ENCODE measurements around the gene POLR1A. TPM values are rescaled to one million over a fixed set of nuclear protein-coding genes. Genes with fewer than 3 reads are reported as not detected.

POLR1A gene
- polyA plus RNA-seq, 12 donors = 15.0 to 21.0 (median 18.1) TPM; not detected in 1

DNA sequence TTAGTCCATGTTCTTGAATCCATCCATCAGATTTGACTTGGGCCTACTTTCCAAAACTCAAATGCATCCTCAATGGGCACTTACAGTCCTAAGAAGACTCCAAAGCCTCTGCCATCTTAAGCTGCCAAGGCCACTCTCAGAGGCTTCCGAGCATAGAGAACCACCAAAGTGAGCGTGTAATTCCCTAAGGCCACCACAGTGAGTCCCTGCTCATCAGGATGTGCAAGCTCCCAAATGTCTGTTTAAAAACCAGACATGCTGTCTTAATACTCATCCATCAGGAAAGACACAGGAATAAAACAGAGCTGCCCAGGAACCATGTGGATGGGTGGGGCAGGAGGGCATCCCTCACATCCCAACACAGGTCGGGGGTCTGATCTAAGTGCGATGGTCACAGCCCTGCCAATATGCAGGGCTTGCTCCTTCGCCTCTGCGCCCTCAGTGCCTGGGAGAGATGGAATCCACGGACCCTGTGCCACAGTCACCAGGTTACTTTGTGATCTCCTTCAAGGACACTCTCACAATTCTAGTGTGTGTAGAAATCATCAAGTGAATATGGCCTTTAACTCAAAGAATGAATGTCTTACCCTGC is 80.4 kb downstream of the POLR1A start:
- no peak for DNase-seq

DNA sequence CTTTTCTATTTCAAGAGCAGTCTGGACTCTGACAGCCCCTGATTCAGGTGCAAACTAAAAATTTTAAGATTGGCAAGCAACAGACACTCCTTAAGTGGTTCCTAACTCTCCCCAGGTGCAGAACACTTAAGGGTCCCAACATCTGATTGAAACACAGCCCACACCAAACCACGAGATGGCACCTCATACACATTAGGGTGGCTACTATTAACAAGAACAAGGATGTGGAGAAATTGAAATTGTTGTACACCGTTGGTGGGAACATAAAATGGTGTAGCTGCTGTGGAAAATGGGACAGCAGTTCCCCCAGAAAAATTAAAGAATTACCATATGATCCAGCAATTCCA is 82.3 kb downstream of the POLR1A start:
- DNase-seq = no peak

DNA sequence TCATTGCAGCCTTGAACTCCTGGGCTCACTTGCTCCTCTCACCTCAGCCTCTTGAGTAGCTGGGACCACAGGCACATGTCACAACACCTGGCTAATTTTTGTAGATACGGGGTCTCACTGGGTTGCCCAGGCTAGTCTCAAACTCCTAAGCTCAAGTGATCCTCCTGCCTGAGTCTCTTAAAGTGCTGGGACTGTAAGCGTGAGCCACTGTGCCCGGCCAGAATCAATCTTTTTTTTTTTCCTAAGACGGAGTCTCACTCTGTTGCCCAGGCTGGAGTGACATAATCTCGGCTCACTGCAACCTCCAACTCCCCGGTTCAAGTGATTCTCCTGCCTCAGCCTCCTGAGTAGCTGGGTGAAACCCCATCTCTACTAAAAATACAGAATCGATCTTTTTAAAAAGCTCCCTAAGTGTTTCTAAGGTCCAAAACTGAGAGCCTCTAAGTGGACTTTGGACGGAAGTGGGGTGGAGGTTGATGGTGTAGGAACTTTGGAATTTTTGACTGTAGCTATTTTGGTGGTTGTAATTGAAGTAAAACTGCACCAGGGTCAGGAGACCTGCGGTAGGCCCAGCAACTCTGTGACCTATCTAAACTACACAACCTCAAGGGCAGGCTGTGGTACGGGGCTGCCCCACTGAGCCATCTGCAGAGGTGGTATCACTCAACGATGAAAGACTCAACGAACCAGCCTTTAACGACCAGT is 82.9 kb downstream of the POLR1A start:
- no peak for DNase-seq

DNA sequence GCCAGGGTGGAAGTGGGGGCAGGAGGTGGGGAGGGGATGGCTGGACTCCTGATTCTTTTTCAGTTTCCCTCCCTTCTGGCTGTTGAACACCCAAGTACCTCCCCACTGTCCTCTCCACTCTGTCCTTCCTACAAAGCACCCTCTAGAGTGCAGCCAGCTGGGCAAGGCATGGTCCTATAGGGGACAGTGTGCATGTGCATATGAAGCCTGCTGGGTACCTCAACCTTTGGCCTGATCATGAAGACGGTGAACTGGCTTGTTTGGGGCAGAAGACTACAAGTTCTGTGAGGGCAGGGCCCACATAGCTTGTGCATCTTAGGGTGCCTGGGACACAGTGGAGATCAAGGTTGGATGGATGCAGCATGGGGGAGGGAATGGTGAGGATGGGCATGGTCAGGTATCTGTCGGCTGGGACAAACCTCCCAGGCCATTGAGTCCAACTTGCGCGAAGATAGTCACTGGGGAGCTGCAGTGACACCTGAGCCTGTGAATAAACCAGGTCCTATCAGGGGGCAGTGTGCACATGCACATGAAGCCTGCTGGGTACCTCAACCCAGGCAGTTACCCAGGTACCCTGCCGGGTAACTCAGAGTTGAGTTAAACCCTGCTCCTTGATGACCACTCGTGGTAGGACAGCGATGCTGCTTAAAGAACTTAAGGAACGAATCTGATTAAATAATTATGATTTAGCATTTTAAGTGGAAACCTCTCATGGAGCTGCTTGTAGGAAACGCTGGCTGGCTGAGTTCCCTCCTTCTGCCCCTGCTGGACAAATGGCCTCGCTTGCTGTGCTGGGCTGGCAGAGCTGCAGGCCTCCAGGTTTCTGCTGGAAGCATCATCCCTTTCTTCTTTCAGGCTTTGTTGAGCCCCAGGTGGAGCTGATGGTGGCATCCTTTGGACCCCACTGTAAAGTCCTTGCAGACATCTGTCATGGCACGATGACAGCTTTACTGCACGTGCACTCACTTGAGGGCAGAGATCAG is 84.0 kb downstream of the POLR1A start:
- no peak for DNase-seq

DNA sequence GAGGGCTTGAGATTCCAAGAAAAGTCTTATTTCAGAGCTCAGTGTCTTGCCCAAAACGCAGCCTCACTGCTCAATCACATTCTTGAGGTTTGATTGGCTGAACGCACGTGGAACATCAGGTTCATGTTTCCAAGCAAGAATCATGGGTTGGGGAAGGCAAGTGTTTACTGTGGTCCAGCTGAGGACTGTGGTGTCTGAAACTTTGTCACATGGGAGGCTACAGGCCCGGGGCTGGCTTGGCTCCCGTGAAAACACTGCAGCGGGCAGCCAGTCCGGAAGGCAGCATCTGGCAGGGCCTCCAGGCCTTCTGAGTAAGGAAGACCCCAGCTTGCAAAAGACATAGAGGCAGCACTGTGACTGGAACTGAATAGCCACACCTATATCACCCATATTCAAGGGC is 84.7 kb downstream of the POLR1A start:
- DNase-seq = no peak

DNA sequence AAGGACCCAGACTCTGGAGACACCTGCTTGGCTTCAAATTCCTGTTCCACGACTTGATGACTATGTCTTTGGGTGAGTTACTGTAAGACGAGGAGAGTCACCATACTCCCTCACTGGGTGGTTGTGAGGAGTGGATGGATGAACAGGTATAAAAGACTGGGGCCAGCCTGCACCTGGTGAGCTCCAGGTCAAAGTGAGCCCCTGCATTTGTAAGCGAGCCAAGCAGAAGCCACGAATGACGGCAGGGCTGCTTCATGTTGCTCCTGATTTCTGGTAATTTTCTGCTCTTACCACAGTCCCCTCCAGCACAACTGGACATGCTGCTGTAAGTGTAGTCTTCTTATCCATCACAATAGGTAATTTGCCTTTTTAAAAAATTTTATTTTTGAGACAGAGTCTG is 86.6 kb downstream of the POLR1A start:
- no peak for DNase-seq

DNA sequence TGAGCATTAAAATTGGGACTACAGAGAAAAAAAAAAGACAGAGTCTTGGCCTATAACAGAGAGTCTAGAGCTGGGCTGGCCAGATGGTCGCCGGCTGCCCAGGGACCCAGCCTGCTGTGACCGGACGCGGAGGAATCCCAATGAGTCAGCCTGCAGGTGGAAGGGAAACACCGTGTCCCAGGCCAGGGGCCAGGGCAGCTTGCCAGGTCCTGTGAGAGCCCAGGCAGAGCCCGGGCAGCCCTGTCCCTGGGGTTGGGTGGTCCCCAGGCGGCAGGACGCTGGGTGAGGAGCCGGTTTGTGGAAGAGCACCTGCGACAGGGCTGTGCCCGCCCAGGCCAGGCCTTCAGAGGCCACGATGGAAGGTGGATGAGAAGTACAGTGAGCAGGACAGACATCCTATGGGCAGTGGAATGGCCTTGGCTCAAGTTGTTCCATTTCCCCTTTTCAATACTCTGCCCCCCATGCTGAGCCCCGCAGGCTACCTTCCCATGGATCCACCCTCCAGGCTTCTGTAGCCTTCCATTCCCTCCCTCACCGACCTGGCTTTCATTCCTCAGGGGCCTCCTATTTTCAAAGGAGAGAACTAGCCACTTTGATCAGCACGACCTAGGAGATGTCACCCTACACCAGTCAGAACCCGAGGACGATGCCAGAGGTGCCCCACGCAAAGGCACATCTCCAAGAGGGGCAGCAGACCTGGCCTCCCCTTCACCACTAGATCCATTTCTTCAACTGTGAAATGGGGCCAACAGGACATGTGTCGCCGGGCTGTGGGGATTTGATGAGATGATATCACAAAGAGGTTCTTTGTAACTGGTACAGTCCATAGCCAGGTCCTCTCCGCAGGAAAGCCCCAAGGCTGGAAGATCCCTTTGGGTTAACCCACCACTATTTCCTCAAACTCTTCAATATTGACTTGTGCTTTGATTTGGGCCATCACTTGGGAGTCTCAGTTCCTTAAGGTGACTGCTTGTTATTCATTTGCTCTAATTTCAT is 87.5 kb downstream of the POLR1A start:
- no peak for DNase-seq

DNA sequence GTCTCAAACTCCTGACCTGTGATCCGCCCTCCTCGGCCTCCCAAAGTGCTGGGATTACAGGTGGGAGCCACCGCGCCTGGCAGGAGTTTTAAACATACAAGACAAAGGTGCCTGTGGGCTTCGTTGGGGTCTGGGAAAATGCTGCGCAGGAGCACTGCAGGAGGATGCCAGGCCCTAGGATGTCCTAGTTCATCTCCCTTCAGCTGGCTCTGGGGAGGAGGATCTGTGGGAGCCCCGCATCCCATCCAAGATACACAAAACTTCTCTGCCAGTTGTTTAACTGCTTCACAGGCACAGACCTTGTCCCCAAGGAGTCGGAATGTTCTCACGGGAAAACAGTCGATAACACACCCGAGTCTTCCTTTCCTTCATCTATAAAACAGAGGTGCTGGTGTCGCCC is 89.1 kb downstream of the POLR1A start:
- no peak for DNase-seq

DNA sequence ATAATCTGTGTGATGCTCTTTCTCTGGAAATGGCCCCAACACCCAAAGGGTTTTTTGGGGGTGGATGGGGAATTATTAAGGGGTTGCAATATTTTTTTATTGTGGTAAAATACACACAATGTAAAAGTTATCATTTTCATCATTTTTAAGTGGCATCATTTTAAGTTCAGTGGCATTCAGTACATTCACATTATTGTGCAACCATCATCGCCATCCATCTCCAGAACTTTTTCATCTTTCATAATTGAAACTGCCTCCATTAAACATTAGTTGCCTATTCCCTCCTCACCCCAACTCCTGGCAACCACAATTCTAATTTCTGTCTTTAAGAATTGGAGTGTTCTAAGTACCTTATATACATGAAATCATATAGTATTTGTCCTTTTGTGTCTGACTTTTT is 90.0 kb downstream of the POLR1A start:
- no peak for DNase-seq

DNA sequence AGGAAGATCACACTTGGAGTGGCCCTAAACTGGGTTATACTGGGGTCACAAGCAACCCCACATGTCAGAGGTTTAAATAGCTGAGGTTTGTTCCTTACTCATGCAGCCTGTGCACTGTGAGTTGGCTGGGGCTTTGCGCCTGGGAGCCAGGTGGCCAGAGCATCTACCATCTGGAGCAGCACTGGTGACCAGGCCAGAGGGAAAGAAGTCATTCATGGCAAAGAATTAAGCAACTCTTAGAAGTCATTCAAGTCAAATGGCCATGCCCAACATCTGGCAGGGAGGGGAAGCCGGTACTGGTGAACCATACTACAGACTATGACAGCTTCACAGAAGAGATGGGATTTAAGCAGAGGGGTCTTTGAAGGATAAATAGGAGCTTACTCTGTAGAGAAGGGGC is 90.7 kb downstream of the POLR1A start:
- DNase-seq = no peak

DNA sequence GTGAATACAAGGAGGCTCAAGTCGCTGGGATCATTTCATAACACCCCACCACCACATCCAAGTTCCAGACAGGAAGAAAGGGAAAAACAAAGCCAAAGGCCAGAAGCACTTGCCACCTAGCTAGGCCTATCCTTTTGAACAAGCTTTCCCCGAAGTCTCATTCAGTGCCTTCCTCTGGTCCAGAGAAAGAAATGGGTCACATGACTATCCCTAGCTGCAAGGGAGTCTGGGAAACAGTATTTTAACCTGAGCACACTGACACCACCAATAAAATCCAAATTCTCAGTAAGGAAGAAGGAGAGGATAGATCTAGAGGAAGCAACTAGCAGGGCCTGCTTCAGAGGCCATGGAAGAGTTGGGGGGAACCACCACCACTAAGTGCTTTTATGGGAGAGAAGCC is 91.2 kb downstream of the POLR1A start:
- no peak for DNase-seq

DNA sequence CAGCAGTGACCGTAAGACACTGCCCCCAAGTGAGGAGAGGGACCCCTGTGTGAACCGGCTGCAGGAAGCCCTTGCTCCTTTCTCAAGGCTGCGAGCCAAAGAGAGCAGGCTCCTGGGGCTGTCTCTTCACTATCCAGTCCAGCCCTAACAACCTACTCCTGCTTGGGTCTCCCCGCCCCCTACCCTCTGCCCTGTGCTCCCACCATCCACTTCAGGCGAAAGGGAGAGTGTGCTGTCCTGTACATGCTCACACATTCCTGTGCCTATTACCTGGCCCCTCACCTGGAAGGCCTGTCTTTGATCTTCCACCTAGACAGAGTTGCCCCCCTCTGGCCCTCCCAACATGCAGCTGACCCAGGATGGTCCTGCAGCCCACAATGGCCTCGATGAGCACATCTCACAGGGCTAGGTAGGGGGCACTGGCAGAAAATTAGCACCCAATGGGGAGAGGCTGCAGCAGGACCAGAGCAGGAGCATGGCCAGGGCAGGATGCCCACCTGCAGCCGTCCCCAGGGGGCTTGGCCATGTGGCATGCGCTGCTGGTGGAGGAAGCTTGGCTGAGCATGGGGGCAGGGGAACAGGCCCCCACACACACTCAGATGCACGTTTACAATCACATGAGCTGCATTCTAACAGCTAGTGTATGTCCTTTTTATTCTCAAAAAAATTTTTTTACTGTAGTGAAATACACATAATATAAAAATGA is 93.5 kb downstream of the POLR1A start:
- no peak for DNase-seq

DNA sequence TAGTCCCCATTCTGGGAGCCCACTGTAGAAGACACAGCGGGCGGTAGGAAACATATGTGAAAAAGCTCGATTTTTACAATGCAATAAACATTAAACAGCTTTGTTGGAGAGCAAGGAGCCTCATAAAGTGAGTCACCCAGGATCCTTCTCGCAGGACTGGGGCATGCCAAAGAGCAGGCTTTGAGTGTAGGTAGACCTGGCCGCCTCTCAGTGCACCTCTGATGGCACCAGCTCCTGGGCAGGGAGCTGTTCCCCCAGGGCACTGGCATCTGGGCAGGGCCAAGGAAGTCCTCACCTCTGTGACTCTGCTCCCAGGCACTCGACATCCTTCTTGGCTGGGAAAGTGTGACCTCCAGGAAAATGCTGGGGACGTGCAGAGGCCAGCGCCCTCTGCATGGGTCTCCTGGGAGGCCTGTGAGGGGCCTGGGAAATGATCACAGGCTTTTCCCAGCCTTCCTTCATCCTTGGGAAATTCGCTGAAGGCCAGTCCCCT is 94.2 kb downstream of the POLR1A start:
- no peak for DNase-seq

DNA sequence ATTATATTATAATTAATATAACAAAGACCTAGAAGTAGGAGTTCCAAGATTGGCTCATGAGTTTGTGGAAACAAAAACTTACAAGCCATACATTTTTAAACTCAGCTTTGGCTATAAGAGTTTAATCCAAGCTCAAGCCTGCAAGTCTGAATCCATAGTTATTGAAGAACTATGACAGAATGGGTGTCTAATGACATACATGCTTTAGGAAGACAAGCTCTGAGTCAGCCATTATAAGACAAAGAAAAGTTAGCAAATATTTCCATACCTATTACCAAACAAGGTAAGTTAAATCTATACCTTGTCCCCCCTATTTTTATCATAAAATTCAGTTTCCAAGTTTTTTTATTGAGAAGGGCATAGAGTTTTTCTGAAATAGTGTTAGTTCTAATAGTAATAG is 95.6 kb downstream of the POLR1A start:
- no peak for DNase-seq

DNA sequence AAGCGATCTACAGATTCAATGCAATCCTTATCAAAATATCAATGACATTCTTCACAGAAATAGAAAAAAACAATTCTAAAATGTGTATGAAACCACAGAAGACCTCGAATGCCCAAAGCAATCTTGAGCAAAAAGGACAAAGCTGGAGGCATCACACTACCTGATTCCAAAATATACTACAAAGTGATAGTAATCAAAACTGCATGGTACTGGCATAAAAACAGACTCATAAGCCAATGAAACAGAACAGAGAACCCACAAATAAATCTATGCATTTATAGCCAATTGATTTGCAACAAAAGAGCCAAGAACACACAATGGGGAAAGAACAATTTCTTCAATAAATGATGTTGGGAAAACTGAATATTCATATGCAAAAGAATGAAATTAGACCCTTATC is 99.2 kb downstream of the POLR1A start:
- DNase-seq = no peak

DNA sequence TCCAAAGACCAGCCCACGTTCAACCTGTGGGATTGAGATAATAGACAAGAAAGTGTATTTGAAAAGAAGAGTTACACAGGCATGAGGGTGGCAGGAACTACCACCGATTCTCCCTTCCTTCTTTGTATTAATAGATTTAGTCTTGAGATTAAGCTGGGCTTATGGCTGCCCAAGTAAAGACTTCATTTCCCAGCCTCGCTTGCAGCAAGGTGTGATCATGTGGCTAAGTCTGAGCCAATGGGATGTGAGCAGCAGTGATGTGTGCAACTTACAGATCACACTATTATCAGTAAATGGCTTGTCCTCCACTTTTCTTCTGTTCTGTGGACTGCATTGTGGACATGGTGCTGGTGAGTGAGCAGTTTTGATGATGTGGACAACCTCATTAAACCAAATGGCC is 101.7 kb downstream of the POLR1A start:
- no peak for DNase-seq

DNA sequence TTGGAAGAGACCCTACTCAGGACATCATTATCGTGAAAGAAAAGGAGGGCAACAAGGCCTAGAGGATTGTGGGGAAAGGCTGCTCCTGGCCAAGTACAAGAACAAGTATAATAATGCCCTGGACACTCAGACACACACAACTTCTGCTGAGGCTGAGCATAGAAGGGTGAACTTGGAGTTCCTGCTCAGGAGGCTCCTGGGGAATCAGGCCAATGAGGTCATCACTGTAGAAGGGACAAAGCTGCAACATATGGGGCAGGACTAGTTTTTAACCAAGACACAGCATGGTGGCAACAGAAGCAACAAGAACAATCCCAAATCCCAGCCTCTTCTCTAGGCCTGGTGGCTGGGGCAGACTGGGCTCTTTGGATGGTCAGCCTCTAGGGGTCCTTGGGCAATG is 102.6 kb downstream of the POLR1A start:
- no peak for DNase-seq

DNA sequence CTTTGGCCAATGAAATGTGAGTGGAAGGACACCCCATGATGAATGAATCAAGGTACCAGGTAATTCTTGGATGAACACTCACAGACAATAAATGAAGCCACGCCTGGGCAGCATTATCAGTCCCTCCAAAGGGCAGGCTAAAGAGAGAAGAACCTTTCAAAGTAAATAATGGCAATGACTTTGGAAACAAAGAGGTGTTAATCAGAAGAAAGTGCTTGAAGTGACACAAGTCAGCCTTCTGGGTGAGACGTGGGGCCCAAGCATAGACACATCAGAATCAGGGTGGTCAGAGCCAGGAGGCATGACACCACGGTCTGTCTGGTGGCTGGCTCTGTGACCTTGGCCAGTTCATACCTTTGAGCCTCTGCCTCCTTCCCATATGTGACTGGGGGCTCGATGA is 103.3 kb downstream of the POLR1A start:
- DNase-seq = no peak

DNA sequence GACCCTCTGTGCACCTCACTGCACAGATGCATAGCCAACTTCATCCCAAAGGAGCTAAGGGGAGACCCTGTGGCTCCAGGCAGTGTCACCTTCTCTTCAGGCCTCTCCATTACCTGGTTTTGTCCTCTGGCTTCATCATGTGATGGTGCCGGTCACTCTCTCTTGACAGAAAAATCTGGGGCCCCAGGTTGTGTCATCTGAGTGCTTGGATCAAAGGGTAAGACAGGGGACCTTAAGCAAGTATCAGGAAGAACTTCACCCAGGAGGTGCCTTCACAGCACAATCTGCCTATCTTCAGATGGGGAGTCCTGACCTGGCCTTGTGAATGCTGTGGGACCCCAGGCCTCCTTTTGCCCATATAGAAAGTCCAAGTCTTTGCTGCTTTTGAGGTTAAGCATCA is 104.4 kb downstream of the POLR1A start:
- DNase-seq = no peak

DNA sequence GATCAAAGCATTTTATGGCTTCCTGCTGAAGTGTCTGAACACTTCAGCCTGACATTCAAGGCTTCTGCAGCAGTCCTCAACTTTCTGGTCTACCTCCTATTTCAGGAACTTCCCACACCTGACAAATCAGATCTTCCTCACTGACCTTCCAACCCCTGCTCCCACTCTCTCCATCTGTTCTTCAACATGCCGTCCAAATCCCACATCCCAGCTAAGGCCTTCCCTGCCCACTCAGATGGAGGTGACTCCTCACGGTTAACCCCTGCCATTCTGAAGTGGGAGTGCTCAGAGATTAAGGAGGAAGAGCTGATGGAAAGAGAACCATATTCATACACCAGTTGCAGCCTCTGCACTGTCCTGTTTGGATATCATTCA is 104.8 kb downstream of the POLR1A start:
- DNase-seq = no peak
